WTC11 (cell line): ENCODE results near the gene WNK2. TPM values are rescaled to one million over a fixed set of nuclear protein-coding genes. Genes with fewer than 3 reads are reported as not detected.

Source experiments
- ATAC-seq: fragments of 200-7000 bp; cut with Tn5 transposase; 2 replicates; pipeline ENCODE4 v1.10.0; 2021; ENCODE audit warnings: mild to moderate bottlenecking, moderate library complexity
- CTCF ChIA-PET: fragments of 300-600 bp; sonication (Branson Sonifier 250); formaldehyde crosslinking; loops from one replicate; lab custom pipeline; 2021; ENCODE audit warnings: antibody characterized with exemption; lab: Charles Lee
- POLR2A ChIA-PET: fragments of 350-600 bp; sonication (Branson Sonifier 250); formaldehyde crosslinking; loops from one replicate; lab custom pipeline; 2021; ENCODE audit warnings: antibody characterized with exemption; lab: Charles Lee
- DNase-seq: peaks from one replicate; pipeline ENCODE4 v3.0.0; 2021; ENCODE audit warnings: low spot score
- H3K27ac Mint-ChIP-seq: 2 replicates; pipeline ENCODE4 v1.8.0; 2021; ENCODE audit warnings: mixed read lengths
- H3K27me3 Mint-ChIP-seq: 2 replicates; pipeline ENCODE4 v1.8.0; 2021; ENCODE audit warnings: low read depth, mild to moderate bottlenecking, moderate library complexity, mixed read lengths
- H3K36me3 Mint-ChIP-seq: 2 replicates; pipeline ENCODE4 v1.8.0; 2021; ENCODE audit warnings: mixed read lengths
- H3K4me1 Mint-ChIP-seq: 2 replicates; pipeline ENCODE4 v1.8.0; 2022; ENCODE audit warnings: mixed read lengths
- H3K4me3 Mint-ChIP-seq: 2 replicates; pipeline ENCODE4 v1.8.0; 2021; ENCODE audit warnings: mild to moderate bottlenecking, moderate library complexity, mixed read lengths
- H3K9me3 Mint-ChIP-seq: 2 replicates; pipeline ENCODE4 v1.8.0; 2021; ENCODE audit warnings: mixed read lengths
- AR ChIP-seq: fragments of 250-450 bp; sonication (Bioruptor Pico); IDR thresholded peaks from 2 replicates; pipeline ENCODE4 v1.9.0; 2021; ENCODE audit warnings: mild to moderate bottlenecking
- ATF2 ChIP-seq: sonication (generic); formaldehyde crosslinking; IDR thresholded peaks from 2 replicates; pipeline ENCODE4 v1.8.1; 2022; ENCODE audit warnings: low read depth, missing genetic modification reagents, borderline replicate concordance
- ESRRA ChIP-seq: sonication (generic); formaldehyde crosslinking; IDR thresholded peaks from 2 replicates; pipeline ENCODE4 v1.8.1; 2022; ENCODE audit warnings: mild to moderate bottlenecking, missing genetic modification reagents, borderline replicate concordance
- ETV6 ChIP-seq: sonication (generic); formaldehyde crosslinking; IDR thresholded peaks from 2 replicates; pipeline ENCODE4 v1.8.1; 2022; ENCODE audit warnings: mild to moderate bottlenecking, missing genetic modification reagents
- FOXK1 ChIP-seq: sonication (generic); formaldehyde crosslinking; IDR thresholded peaks from 2 replicates; pipeline ENCODE4 v1.8.0; 2022; ENCODE audit warnings: mild to moderate bottlenecking, moderate library complexity, missing genetic modification reagents
- GRHL2 ChIP-seq: fragments of 250-450 bp; sonication (Bioruptor Pico); IDR thresholded peaks from 2 replicates; pipeline ENCODE4 v1.8.0; 2022; ENCODE audit warnings: mild to moderate bottlenecking, moderate library complexity; ENCODE audit not compliant: insufficient replicate concordance, severe bottlenecking
- GTF2I ChIP-seq: fragments of 250-450 bp; sonication (Bioruptor Pico); conservative IDR thresholded peaks from 2 replicates; pipeline ENCODE4 v1.4.0; 2021; ENCODE audit warnings: mild to moderate bottlenecking
- IRF1 ChIP-seq: sonication (generic); formaldehyde crosslinking; IDR thresholded peaks from 2 replicates; pipeline ENCODE4 v1.8.0; 2023; ENCODE audit warnings: missing genetic modification reagents
- JAZF1 ChIP-seq: fragments of 250-450 bp; sonication (Bioruptor Pico); IDR thresholded peaks from 2 replicates; pipeline ENCODE4 v1.9.0; 2021; ENCODE audit warnings: moderate library complexity, mild to moderate bottlenecking, inconsistent platforms
- KAT7 ChIP-seq: sonication (generic); formaldehyde crosslinking; IDR thresholded peaks from 2 replicates; pipeline ENCODE4 v1.8.1; 2023; ENCODE audit warnings: missing genetic modification reagents, mild to moderate bottlenecking, borderline replicate concordance
- NFATC4 ChIP-seq: fragments of 250-450 bp; sonication (Bioruptor Pico); IDR thresholded peaks from 2 replicates; pipeline ENCODE4 v1.9.0; 2021; ENCODE audit warnings: mild to moderate bottlenecking
- NFYB ChIP-seq: sonication (generic); formaldehyde crosslinking; conservative IDR thresholded peaks from 2 replicates; pipeline ENCODE4 v1.8.0; 2022; ENCODE audit warnings: low read depth, missing genetic modification reagents
- NR2C2 ChIP-seq: sonication (generic); formaldehyde crosslinking; IDR thresholded peaks from 2 replicates; pipeline ENCODE4 v1.8.0; 2022; ENCODE audit warnings: mild to moderate bottlenecking, missing genetic modification reagents
- NR3C1 ChIP-seq: sonication (generic); formaldehyde crosslinking; conservative IDR thresholded peaks from 2 replicates; pipeline ENCODE4 v1.8.1; 2023; ENCODE audit warnings: low read depth, mild to moderate bottlenecking, missing genetic modification reagents
- RORB ChIP-seq: fragments of 250-450 bp; sonication (Bioruptor Pico); IDR thresholded peaks from 2 replicates; pipeline ENCODE4 v1.9.0; 2021; ENCODE audit warnings: mild to moderate bottlenecking
- SMAD3 ChIP-seq: sonication (generic); formaldehyde crosslinking; IDR thresholded peaks from 2 replicates; pipeline ENCODE4 v1.8.0; 2022; ENCODE audit warnings: missing genetic modification reagents, mild to moderate bottlenecking, borderline replicate concordance
- SMAD4 ChIP-seq: sonication (generic); formaldehyde crosslinking; IDR thresholded peaks from 2 replicates; pipeline ENCODE4 v1.8.0; 2022; ENCODE audit warnings: mild to moderate bottlenecking, missing genetic modification reagents
- TCF7 ChIP-seq: sonication (generic); formaldehyde crosslinking; IDR thresholded peaks from 2 replicates; pipeline ENCODE4 v1.8.0; 2022; ENCODE audit warnings: mild to moderate bottlenecking, low read depth, missing genetic modification reagents, moderate library complexity
- TP53 ChIP-seq: sonication (generic); formaldehyde crosslinking; IDR thresholded peaks from 2 replicates; pipeline ENCODE4 v1.8.1; 2023; ENCODE audit warnings: mild to moderate bottlenecking, missing genetic modification reagents
- ZNF121 ChIP-seq: sonication (generic); formaldehyde crosslinking; IDR thresholded peaks from 2 replicates; pipeline ENCODE4 v1.8.0; 2023; ENCODE audit warnings: missing genetic modification reagents
- ZNF232 ChIP-seq: sonication (generic); formaldehyde crosslinking; IDR thresholded peaks from 2 replicates; pipeline ENCODE4 v1.8.0; 2022; ENCODE audit warnings: mild to moderate bottlenecking, missing genetic modification reagents
- ZNF396 ChIP-seq: fragments of 250-450 bp; sonication (Bioruptor Pico); IDR thresholded peaks from 2 replicates; pipeline ENCODE4 v1.8.0; 2021; ENCODE audit warnings: mild to moderate bottlenecking, moderate library complexity, borderline replicate concordance
- ZNF416 ChIP-seq: fragments of 250-450 bp; sonication (Bioruptor Pico); IDR thresholded peaks from 2 replicates; pipeline ENCODE4 v1.9.0; 2021; ENCODE audit warnings: mild to moderate bottlenecking, inconsistent platforms
- ZNF671 ChIP-seq: fragments of 250-450 bp; sonication (Bioruptor Pico); IDR thresholded peaks from 2 replicates; pipeline ENCODE4 v1.8.0; 2021; ENCODE audit warnings: mild to moderate bottlenecking
- total RNA-seq: library from RNA; stranded (reverse); gene quantifications from 3 replicates; pipeline ENCODE4 v1.2.3, GENCODE V29; 2021
- TF ChIP-seq, protein P1 (sequence below): sonication (generic); formaldehyde crosslinking; IDR thresholded peaks from 2 replicates; pipeline ENCODE4 v1.8.1; 2023; ENCODE audit warnings: mild to moderate bottlenecking, moderate library complexity, missing genetic modification reagents
- TF ChIP-seq, protein P2 (sequence below): sonication (generic); formaldehyde crosslinking; IDR thresholded peaks from 2 replicates; pipeline ENCODE4 v1.8.0; 2023; ENCODE audit warnings: mild to moderate bottlenecking, missing genetic modification reagents

Gene WNK2
- total RNA-seq, 1 experiment from 2014 or later: 120 TPM

DNA sequence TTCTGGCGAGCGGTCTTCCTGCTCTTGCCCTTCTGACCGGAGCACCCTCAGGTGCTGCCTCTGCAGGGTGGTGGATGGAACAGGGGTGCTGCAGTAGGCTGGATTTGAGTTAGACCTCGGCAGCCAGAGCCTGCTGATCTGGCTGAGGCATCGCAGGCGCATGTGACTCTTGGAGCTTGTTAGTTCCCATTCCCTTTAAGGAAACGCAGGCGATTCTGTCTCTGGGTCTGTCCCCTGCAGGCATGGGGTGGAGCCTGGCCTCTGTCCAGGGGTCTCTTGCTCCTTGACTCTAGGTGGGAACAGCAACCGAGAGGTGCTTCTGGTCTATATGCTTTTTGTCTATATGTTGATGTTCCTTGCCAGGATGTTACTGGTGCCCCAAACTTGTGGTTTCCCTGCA, 3.1 kb downstream of the WNK2 start:
- peaks cover 52% of the 10 kb centered on the region for H3K4me1 Mint-ChIP-seq
- TF ChIP-seq, protein P1, sequence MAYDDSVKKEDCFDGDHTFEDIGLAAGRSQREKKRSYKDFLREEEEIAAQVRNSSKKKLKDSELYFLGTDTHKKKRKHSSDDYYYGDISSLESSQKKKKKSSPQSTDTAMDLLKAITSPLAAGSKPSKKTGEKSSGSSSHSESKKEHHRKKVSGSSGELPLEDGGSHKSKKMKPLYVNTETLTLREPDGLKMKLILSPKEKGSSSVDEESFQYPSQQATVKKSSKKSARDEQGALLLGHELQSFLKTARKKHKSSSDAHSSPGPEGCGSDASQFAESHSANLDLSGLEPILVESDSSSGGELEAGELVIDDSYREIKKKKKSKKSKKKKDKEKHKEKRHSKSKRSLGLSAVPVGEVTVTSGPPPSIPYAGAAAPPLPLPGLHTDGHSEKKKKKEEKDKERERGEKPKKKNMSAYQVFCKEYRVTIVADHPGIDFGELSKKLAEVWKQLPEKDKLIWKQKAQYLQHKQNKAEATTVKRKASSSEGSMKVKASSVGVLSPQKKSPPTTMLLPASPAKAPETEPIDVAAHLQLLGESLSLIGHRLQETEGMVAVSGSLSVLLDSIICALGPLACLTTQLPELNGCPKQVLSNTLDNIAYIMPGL (CRISPR knock-in tag): no peak
- no peak for TF ChIP-seq SMAD4
- no peak for TF ChIP-seq KAT7 (CRISPR knock-in tag)
- TF ChIP-seq IRF1 (CRISPR knock-in tag): no peak
- no peak for TF ChIP-seq ETV6
- TF ChIP-seq ZNF396 (CRISPR knock-in tag): no peak
- no peak for TF ChIP-seq ATF2 (CRISPR knock-in tag)
- no peak for TF ChIP-seq FOXK1 (CRISPR knock-in tag)
- TF ChIP-seq ZNF121 (CRISPR knock-in tag): no peak
- no peak for TF ChIP-seq ZNF232 (CRISPR knock-in tag)
- TF ChIP-seq, protein P2, sequence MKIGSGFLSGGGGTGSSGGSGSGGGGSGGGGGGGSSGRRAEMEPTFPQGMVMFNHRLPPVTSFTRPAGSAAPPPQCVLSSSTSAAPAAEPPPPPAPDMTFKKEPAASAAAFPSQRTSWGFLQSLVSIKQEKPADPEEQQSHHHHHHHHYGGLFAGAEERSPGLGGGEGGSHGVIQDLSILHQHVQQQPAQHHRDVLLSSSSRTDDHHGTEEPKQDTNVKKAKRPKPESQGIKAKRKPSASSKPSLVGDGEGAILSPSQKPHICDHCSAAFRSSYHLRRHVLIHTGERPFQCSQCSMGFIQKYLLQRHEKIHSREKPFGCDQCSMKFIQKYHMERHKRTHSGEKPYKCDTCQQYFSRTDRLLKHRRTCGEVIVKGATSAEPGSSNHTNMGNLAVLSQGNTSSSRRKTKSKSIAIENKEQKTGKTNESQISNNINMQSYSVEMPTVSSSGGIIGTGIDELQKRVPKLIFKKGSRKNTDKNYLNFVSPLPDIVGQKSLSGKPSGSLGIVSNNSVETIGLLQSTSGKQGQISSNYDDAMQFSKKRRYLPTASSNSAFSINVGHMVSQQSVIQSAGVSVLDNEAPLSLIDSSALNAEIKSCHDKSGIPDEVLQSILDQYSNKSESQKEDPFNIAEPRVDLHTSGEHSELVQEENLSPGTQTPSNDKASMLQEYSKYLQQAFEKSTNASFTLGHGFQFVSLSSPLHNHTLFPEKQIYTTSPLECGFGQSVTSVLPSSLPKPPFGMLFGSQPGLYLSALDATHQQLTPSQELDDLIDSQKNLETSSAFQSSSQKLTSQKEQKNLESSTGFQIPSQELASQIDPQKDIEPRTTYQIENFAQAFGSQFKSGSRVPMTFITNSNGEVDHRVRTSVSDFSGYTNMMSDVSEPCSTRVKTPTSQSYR: no peak
- no peak for TF ChIP-seq TCF7 (CRISPR knock-in tag)
- TF ChIP-seq ESRRA (CRISPR knock-in tag): no peak
- no peak for TF ChIP-seq ZNF671 (CRISPR knock-in tag)
- TF ChIP-seq NR3C1 (CRISPR knock-in tag): no peak
- TF ChIP-seq NR2C2 (CRISPR knock-in tag): no peak
- no peak for TF ChIP-seq SMAD3 (CRISPR knock-in tag)
- no peak for TF ChIP-seq JAZF1
- no peaks in the 10 kb centered on the region for H3K36me3 Mint-ChIP-seq
- H3K27ac Mint-ChIP-seq: peak overlapping the region; percentile 68
- DNase-seq: no peak
- no peaks in the 10 kb centered on the region for H3K9me3 Mint-ChIP-seq
- H3K4me3 Mint-ChIP-seq: no peak overlapping the region
- CTCF ChIA-PET: interaction anchor here (1.1 to 3.0 kb wide), 4 partner anchors 9 to 115 kb away, joined by 3 to 15 read pairs (median 8); no protein-coding TSS in a partner anchor
- ATAC-seq: no peak
- H3K27me3 Mint-ChIP-seq: peaks cover 17% of the 10 kb centered on the region
- POLR2A ChIA-PET: interaction anchor here (0.5 kb wide), 1 partner anchor 981 kb away, joined by 3 read pairs; no protein-coding TSS in a partner anchor

DNA sequence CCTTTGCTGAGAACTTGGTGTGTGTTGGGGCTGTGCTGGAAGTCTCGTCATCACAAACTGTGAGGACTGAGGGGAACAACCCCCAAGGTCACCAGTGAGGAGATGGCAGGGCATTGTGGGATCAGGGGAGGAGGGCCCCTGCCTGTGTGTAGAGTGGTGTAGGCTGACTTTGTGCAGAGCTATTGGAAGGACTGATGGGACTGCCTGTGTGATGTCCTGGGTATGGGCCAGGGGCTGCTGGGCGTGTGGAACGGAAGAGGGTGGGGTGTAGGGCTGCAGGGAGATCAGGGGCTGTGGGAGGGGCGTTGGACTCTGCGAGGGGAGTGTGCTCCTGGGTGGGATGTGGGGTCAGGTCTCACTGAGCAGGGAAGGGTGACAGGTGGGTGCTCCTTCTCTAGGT, 3.6 kb downstream of the WNK2 start:
- ATAC-seq (no peak), DNase-seq (no peak)
- ChIA-PET CTCF (interaction anchor here (1.3 to 3.0 kb wide), 3 partner anchors 23 to 115 kb away, joined by 5 to 15 read pairs (median 11); no protein-coding TSS in a partner anchor), POLR2A (no interaction called here)
- peak overlapping the region; percentile 68 for H3K27ac Mint-ChIP-seq
- no peaks in the 10 kb centered on the region for H3K36me3 Mint-ChIP-seq
- H3K4me3 Mint-ChIP-seq: no peak overlapping the region
- H3K4me1 Mint-ChIP-seq: peaks cover 56% of the 10 kb centered on the region
- no peaks in the 10 kb centered on the region for H3K9me3 Mint-ChIP-seq
- H3K27me3 Mint-ChIP-seq: peaks cover 12% of the 10 kb centered on the region
- TF ChIP-seq GTF2I (CRISPR knock-in tag) (no peak), IRF1 (CRISPR knock-in tag) (no peak), GRHL2 (CRISPR knock-in tag) (no peak), TP53 (CRISPR knock-in tag) (no peak), ZNF416 (CRISPR knock-in tag) (no peak), ZNF121 (CRISPR knock-in tag) (no peak), NFATC4 (CRISPR knock-in tag) (no peak), NFYB (CRISPR knock-in tag) (no peak), RORB (CRISPR knock-in tag) (no peak), AR (CRISPR knock-in tag) (no peak)
